ENCODE measurements around the gene URM1.

The URM1 gene

DNA sequence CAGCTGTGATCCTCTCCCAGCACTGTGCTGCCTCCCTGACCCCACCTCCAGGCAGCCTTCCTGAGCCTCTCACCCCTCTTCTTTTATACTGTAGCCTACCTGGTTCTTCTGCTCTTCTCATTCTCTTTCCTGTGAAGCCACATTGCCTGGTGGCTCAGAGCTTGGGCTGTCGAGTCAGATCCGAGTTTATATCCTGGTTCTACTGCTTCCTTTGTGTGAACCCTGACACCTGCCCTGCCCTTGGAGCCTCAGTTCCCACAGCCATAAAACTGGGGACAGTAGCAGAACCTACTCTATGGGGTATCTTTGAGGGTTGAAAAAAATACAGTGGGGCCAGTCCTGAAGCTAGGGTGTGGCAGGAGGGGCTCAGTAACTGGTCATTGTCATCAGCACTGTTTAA is 22.0 kb upstream of the URM1 start:
- no peak for DNase-seq (ENCODE audit: low read depth in 2 of 2)

DNA sequence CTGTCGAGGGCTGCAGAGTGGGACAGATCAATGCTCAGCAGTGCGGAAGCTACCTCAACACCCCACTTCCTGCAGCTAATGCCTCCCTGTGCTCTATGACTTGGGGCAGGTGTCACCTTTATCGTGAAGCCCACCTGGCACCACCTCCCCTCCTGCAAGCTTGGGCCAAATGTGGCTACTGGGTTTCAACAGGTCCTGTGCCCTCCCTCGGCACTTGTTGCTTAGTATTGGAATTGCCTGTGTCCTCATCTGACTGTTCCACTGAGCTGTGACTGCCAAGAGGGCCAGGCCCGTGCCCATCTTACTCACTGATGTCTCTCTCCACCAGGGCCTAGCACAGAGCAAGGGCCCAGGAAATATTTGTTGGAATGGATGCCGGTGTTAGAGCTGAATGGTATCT is 21.4 kb upstream of the URM1 start:
- no peak for DNase-seq (ENCODE audit: low read depth in 2 of 2)

DNA sequence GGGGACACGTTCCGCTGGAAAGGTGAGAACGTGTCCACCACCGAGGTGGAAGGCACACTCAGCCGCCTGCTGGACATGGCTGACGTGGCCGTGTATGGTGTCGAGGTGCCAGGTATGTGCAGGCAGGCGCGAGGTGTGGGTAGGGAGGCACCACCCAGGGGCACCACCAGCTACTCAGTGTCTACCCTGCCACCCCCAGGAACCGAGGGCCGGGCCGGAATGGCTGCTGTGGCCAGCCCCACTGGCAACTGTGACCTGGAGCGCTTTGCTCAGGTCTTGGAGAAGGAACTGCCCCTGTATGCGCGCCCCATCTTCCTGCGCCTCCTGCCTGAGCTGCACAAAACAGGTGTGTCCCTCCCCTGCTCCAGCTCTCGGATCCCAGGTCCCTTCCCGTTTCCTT is 15.7 kb upstream of the URM1 start:
- DNase-seq (ENCODE audit: low read depth in 2 of 2) = no peak

DNA sequence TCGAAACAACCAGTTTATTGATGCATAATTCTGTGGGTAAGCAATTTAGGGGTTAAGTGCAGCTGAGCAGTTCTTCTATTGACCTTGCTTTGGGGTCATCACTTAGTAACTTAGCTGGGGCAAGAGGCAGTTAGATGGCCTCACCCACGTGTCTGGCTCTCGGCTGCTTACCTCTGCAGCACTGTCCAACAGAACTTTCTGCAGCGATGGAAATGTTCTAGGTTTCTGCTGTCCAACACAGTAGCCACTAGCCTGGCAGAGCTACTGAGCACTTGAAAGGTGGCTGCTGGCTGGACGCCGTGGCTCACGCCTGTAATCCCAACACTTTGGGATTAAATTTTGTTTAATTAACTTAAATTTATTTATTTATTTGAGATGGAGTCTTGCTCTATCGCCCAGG is 13.1 kb upstream of the URM1 start:
- no peak for DNase-seq (ENCODE audit: low read depth in 2 of 2)

DNA sequence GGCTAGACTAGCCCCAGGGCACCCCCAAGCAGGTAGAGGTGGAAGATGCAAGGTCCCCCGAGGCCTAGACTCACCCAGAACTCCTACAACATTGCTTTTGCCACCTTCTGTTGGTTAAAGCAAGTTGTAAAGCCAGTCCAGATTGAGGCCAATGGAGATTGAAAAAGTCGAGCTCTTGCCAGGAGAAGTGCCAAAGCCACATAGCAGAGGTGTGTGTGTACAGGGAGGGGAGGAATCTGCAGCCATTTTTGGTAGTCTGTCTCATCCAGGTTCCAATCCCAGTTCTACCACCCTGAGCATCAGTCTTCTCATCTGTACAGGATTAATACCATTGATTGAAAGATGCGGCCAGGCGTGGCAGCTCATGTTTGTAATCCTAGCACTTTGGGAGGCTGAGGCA is 12.3 kb upstream of the URM1 start:
- DNase-seq (ENCODE audit: low read depth in 2 of 2) = no peak

DNA sequence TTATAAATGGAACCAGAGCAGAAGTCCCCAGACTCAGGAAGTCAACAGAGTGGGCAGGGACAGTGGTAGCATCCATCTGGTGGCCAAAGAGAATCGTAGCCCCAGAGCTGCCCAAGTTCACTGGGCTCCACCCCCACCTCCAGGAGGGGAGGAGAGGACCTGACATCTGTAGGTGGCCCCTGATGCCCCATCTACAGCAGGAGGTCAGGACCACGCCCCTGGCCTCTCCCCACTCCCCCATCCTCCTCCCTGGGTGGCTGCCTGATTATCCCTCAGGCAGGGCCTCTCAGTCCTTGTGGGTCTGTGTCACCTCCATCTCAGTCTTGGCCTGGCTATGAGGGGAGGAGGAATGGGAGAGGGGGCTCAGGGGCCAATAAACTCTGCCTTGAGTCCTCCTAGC is 10.3 kb upstream of the URM1 start:
- DNase-seq (ENCODE audit: low read depth in 2 of 2) = no peak

DNA sequence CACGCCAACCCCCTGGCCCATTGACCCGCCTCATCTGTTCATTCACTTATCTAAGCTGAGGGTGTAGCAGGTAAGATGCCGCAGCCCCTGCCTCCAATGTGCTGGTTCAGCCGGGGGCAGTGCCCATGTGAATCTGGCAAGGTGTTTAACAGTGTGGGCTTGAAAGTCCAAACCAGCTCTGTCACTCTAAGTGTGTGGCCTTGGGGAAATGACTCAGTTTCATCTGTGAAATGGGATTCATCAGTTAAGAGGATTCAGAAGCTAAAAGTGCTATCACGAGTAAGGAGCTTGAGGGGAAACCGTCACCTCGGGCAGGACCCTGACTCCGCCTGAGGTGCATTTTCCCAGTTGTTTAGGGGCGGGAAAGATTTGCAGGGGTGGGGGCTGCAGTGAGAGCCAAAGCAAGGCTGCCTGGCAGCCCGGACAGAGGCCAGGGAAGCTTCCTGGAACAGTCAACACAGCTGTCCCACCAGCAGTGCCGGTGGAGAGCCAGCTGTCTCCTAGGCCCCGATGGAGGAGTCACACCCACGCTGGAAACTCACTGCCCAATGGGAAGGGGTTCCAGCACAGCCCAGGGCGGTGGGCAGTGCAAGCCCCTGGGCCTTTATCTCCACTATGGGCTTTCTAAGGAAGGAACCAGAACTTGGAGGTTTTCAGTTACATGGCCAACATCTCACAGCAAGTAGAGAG is 9.7 kb upstream of the URM1 start:
- no peak for DNase-seq (ENCODE audit: low read depth in 2 of 2)

DNA sequence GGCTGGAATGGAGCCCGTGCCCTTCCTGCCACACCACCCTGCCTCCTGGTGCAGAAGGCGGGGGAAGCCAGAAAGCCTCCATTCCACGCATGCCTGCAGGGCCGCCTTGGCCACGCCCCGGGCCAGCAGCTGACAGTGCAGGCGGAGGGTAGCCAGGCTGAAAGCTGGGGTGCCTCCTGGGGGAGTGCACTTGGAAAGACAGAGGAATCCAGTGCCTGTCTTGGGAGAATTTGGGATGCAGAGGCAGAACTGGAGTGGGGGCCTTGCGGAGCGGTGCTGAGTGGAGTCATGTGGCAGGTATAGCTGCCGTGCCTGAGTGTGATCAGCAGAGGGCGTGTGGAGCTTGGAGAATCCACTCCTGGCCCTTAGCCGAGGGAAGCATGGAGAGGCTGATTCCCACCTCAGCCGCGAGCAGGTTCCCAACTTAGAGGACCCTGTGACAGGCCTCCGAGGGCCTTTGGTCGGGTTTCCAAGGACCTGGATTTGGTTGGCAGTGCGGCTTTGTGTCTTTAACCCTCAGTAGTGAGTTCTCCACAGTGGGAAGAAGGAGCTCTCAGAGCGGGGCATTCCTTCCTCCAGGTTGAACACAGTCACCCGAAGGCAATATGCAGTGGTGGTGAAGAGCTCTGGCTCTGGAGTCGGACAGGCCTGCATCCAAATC is 9.1 kb upstream of the URM1 start:
- DNase-seq (ENCODE audit: low read depth in 2 of 2) = peak; percentile 36 to 64

DNA sequence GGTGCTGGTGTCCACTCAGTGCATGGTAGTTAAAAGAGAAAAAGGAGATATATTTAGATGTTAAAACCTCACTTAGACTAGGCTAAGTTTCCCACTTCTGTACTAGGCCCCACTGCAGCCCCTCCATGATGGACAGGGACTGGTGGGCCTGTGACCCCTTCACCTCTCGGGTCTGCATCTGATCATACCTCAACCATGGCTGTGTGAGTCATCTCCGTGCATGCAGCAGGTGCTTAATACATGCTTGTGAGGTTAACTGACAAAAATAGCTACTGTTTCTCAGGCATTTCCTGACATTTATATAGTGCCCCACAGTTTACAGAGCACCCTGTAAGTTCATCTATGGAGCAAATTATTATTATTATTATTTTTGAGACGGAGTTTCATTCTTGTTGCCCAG is 8.4 kb upstream of the URM1 start:
- no peak for DNase-seq (ENCODE audit: low read depth in 2 of 2)

DNA sequence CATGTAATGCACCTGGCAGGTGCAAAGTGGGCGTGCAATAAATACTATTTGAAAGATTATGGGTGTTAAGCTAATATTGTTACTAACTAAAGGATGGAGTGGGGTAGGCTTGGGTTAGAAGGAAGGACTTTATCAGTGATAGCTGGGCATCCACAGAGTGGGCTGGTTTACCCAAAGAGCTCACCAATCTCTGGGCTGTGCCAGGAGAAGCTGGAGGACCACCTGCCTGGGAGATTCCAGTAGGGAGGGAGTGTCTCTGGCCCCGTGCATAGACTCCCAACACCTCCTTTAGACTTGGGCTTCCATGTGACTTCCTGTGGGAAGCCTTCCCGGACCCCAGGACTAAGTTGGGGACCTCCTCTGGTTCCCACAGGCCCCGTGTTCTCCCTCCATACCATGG is 5.6 kb upstream of the URM1 start:
- no peak for DNase-seq (ENCODE audit: low read depth in 2 of 2)

DNA sequence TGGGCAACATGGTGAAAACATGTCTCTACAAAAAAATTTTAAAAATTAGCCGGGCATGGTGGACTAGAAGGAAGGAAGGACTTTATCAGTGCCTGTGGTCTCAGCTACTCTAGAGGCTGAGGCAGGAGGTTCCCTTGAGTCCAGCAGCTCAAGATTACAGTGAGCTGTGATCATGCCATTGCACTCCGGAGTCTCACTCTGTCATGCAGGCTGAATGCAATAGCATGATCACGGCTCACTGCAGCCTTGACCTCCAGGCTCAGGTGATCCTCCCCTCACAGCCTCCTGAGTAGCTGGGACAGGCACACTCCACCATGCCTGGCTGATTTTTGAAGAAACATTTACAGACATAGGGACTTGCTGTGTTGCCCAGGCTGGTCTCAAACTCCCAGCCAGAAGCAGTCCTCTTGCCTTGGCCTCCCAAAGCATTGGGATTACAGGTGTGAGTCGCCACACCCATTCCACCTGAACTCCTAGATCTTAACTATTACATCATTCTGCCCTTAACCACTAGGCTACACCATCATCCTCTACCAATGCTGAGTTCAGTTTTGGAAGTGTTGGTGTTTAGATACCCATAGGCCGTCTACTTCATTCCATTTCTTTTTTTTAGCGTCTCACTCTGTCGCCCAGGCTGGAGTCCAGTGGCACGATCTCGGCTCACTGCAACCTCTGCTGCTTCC is 2.0 kb upstream of the URM1 start:
- no peak for DNase-seq (ENCODE audit: low read depth in 2 of 2)

DNA sequence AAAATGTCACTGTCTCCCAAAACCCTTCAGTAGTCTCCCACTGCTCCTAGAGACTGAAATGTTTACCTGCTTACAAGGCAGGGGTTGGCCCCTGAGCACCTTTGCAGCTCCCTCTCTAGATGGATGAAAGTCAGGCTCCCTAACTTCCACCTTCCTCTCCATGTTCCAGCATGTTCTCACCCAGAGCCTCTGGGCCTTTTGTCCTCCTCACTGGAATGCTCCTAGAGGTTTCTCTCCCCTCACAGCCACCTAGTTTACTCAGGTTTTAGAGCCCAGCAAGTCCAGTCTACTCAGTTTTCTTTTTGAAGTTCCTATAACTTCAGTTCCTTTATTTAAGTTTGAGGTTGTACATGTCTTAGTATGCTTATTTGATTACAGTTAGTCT is 815 bp upstream of the URM1 start:
- DNase-seq (ENCODE audit: low read depth in 2 of 2) = no peak

DNA sequence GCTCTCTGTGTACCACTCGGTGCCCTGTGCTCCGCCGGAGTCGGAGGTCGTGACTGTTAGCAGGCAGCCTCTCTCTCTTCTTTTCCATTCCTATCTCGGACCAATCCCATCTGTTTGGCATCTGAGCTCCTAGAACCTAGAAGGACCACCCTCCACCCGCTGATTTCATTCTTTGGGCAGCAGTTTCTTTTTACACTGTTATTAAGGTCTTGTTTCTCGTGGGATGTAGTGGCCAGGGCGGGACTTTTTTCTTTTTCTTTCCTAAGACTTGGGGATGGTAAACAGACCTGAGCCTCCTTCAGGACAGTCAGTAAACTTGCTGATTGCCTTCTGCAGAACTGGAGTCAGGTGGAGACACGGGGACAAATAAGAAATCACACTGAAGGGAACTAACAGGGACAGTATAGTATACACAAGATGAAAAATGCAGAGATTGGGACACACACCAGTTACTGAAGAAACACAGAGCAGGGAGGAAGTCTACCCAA is 500 bp downstream of the URM1 start:
- no peak for DNase-seq (ENCODE audit: low read depth in 2 of 2)

DNA sequence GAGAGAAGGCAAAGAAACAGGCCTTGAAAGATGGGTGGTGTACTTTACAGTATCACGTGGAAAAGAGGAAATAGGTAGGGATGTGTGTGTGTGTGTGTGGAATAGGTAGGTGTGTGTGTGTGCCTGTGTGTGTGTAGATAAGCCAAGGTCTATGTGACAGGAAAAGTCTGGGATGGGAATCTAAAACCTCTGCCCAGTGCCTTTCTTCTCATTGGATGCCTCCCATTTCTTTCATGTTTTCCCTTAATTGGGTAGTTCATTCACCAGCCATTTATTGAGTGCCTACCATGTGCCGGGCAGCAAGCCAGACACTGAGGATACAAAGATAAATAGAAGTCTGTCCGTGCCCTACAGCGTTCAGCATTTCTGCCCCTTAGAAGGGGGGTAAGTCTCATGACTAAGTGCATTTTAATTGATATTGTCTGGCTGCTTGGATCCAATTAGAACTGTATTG is 1.0 kb downstream of the URM1 start:
- DNase-seq (ENCODE audit: low read depth in 2 of 2) = no peak

DNA sequence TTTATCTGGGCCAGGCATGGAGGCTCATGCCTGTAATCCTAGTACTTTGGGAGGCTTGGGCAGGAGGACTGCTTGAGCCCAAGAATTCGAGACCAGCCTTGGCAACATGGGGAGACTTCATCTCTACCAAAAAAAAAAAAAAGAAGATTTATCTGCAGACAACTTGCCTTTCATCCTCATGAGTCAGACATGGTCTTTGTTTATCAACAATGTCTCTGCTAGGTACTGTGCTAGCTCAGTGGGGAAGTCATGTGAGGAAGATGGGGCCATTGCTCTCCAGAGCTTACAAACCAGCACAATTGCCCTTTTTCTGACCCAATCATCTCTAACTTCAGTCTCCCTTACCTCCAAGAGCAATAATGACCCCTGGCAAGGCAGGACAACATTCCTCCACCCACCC is 1.6 kb downstream of the URM1 start:
- DNase-seq (ENCODE audit: low read depth in 2 of 2) = no peak

DNA sequence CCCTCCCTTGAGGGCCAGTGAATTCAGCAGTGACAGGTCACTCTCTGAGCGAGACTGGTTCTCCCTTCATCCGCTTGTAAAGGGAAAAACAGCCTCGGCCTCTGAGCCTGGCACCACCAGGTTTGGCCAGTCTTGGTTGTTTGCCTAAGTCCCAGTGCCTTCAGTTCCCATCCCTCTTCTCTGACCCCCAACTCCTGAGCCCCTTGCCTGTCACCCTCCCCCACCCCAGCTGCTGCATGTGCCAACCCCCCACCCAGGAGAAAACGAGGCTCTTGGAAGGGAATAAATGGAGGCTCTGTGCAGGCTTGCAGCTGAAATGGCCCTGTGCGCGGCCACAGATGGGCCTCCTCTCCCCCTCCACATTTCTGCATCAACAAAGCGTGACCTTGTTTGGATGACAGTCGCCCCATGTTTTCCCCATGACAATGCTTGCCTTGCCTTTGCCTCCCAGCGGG is 3.1 kb downstream of the URM1 start:
- DNase-seq (ENCODE audit: low read depth in 2 of 2) = no peak

DNA sequence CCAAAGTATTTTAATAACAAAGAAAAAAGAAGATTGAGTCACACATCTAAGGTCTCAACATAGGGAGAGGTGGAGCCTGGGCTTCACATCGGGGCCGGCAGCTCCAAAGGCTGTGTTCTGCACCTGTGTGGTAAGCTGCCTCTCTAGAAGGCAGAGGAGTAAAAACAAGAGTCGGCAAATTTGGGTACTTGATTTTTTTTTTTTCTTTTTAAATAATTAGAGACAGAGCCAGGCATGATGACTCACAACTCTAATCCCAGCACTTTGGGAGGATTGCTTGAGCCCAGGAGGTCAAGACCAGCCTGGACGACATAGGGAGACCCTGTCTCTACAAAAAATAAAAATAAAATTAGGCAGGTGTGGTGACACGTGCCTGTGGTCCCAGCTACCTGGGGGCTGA is 4.7 kb downstream of the URM1 start:
- DNase-seq (ENCODE audit: low read depth in 2 of 2) = no peak

DNA sequence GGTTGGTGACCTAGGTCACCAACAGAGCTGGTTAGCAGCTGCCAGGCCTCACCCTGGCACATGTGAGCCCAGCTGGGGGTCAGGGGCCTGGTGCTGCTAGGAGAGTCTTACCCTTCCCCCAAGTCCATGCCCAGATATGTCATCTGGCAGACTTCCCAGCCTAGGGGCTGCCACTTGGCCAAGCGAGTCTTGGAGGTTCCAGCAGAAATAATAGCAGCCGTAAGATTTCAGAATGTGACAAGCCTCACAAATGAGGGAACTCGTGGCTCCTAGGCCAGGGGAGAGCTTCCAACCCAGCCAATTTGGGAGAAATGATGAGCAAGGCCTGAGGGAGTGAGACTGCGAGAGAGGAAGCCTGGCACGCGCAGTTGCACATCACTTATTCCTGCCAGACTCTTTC is 11.1 kb downstream of the URM1 start:
- no peak for DNase-seq (ENCODE audit: low read depth in 2 of 2)

DNA sequence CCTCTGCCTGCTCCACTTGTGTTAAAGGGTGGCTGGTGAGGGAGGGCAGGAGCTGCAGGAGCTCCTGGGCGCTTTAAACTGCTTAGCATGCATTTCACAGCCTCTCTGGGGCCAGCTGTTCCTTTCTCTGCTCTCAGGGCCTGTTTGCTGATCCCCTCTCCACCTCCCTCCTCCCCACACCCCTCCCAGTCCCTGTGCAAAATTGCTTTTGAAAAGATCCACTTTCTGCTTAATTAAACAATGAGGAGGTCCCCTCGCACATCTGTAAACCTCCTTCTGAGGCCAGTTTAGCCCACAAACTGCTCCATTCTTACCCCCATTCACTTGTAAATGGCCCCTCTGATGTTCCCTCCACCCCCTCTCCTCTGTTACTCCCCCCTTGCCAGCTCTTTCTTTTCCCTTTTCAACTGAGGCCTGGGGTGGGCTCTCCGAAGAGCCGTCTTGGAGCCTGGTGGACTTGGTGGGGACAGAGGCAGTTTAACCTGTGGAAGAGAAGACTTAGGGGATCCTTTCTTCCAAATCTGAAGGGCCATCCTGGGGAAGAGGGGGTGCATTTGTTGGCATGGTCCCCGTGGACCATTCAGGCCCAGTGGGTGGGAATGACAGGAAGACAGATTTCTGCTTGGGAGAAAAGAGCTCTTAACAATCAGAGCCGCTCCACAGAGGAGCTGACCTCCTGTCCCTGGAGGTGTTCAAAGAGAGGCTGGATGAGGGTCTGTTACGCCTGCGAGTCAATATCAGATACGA is 12.0 kb downstream of the URM1 start:
- no peak for DNase-seq (ENCODE audit: low read depth in 2 of 2)

DNA sequence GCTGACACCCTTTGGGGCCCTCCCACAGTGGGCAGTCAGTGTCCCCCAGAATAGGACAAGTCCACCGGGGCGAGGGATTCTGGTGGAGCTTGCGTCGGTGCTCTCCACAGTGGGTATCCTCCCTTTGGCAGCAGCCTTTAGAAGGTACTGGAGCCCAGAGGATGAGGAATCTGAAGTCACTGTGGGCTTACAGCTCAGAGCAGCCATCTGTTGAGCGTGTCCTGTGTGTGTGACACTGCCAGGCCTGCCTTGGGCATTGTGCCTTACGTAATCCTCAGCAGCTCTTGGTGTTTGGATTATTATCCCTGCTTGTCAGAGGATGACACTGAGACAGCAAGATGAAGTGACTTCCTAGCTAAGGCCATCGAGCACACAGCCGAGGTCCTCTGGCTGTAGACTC is 12.6 kb downstream of the URM1 start:
- no peak for DNase-seq (ENCODE audit: low read depth in 2 of 2)

DNA sequence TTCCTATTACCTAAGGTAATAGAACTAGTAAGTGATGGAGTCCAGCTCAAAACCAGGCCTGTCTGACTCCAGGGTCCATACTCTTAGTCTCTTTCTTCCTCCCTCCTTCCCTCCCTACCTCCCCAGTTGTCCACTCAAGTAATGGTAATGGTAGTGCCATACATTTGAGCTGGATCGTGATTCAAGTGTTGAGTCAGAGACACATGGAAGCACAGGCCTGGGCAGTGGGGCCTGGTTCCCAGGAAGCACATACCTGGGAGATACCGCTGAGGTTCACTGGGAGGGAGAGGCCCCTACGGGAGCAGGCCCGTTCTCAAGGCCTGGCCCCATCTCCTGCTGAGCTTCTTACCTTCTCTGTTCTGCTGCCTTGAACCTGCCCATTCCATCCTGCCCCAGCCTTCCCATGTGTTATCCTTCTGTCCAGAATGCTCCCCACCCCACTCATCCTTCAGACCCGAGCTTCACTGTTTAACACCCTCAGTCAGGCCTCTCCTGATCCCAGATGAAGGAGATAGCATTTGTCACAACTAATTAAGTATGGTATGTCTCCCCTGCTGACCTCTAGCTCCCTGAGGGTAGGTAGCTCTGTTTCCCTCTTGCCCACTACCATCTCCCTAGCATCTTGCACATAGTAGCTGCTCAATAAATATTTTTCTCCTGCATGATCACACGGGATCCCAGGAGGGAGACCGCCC is 13.8 kb downstream of the URM1 start:
- DNase-seq (ENCODE audit: low read depth in 2 of 2) = no peak

Data from stimulated activated CD4-positive, alpha-beta T cell treated with anti-CD3 and anti-CD28 coated beads, Interleukin-12 subunit alpha, Interleukin-12 subunit beta, amount 100 ng/mL, for 24 hours (primary cell).